ENCODE data around the gene PNP.

Gene PNP

GRCh38 chr14:20476776-20477175 is 7.6 kb downstream of the PNP start:
- peaks cover 11% of the 10 kb centered on the region for H3K4me1 ChIP-seq (ENCODE audit: control insufficient read depth, insufficient read depth, low read length)
- peaks cover 81% of the 10 kb centered on the region for H3K36me3 ChIP-seq (ENCODE audit: control insufficient read depth, insufficient read depth, low read length)
- H3K27ac ChIP-seq (ENCODE audit: low read depth, low read length): no peak overlapping the region
- no peak overlapping the region for H3K4me3 ChIP-seq (ENCODE audit: low read depth, low read length)
- no peak overlapping the region for H3K9ac ChIP-seq (ENCODE audit: low read length)
- no peaks in the 10 kb centered on the region for H3K9me3 ChIP-seq (ENCODE audit: control insufficient read depth, insufficient read depth, low read depth, low read length)
- H3K27me3 ChIP-seq (ENCODE audit: control insufficient read depth, insufficient read depth, low read length): no peaks in the 10 kb centered on the region

- H3K27ac ChIP-seq (ENCODE audit: low read depth, low read length): no peak overlapping the region; the same call in 1 of the 2 replicates
- peaks cover 16% of the 10 kb centered on the region for H3K4me1 ChIP-seq (ENCODE audit: control insufficient read depth, insufficient read depth, low read length)
- no peak overlapping the region for H3K9ac ChIP-seq (ENCODE audit: low read length)
These were observed 8.1 kb downstream of the PNP start for GRCh38 chr14:20477211-20477876.

GRCh38 chr14:20478894-20479293 is 9.7 kb downstream of the PNP start:
- H3K9ac ChIP-seq (ENCODE audit: low read length): no peak overlapping the region
- H3K36me3 ChIP-seq (ENCODE audit: control insufficient read depth, insufficient read depth, low read length): peaks cover 60% of the 10 kb centered on the region
- no peak overlapping the region for H3K27ac ChIP-seq (ENCODE audit: low read depth, low read length)
- H3K27me3 ChIP-seq (ENCODE audit: control insufficient read depth, insufficient read depth, low read length): no peaks in the 10 kb centered on the region
- peaks cover 19% of the 10 kb centered on the region for H3K4me1 ChIP-seq (ENCODE audit: control insufficient read depth, insufficient read depth, low read length)
- no peaks in the 10 kb centered on the region for H3K9me3 ChIP-seq (ENCODE audit: control insufficient read depth, insufficient read depth, low read depth, low read length)
- no peak overlapping the region for H3K4me3 ChIP-seq (ENCODE audit: low read depth, low read length)

More at GRCh38 chr14:20477211-20477876, 8.1 kb downstream of the PNP start:
- Histone ChIP-seq H3K9me3 (ENCODE audit: control insufficient read depth, insufficient read depth, low read depth, low read length) (no peaks in the 10 kb centered on the region), H3K4me3 (ENCODE audit: low read depth, low read length) (no peak overlapping the region), H3K27me3 (ENCODE audit: control insufficient read depth, insufficient read depth, low read length) (no peaks in the 10 kb centered on the region), H3K36me3 (ENCODE audit: control insufficient read depth, insufficient read depth, low read length) (peaks cover 75% of the 10 kb centered on the region)

GRCh38 chr14:20482382-20482781 is 13.2 kb downstream of the PNP start:
- Histone ChIP-seq H3K9ac (ENCODE audit: low read length) (no peak overlapping the region), H3K9me3 (ENCODE audit: control insufficient read depth, insufficient read depth, low read depth, low read length) (no peaks in the 10 kb centered on the region), H3K4me1 (ENCODE audit: control insufficient read depth, insufficient read depth, low read length) (peaks cover 29% of the 10 kb centered on the region)

GRCh38 chr14:20485900-20486299 is 16.7 kb downstream of the PNP start:
- peaks cover 52% of the 10 kb centered on the region for H3K4me1 ChIP-seq (ENCODE audit: control insufficient read depth, insufficient read depth, low read length)

More at GRCh38 chr14:20482382-20482781, 13.2 kb downstream of the PNP start:
- H3K4me3 ChIP-seq (ENCODE audit: low read depth, low read length): no peak overlapping the region
- H3K36me3 ChIP-seq (ENCODE audit: control insufficient read depth, insufficient read depth, low read length): peaks cover 25% of the 10 kb centered on the region
- H3K27me3 ChIP-seq (ENCODE audit: control insufficient read depth, insufficient read depth, low read length): no peaks in the 10 kb centered on the region
- H3K27ac ChIP-seq (ENCODE audit: low read depth, low read length): no peak overlapping the region

GRCh38 chr14:20486684-20487395 is 17.6 kb downstream of the PNP start:
- Histone ChIP-seq H3K27ac (ENCODE audit: low read depth, low read length) (no peak overlapping the region), H3K9me3 (ENCODE audit: control insufficient read depth, insufficient read depth, low read depth, low read length) (no peaks in the 10 kb centered on the region), H3K36me3 (ENCODE audit: control insufficient read depth, insufficient read depth, low read length) (no peaks in the 10 kb centered on the region), H3K4me3 (ENCODE audit: low read depth, low read length) (no peak overlapping the region), H3K4me1 (ENCODE audit: control insufficient read depth, insufficient read depth, low read length) (peaks cover 48% of the 10 kb centered on the region), H3K9ac (ENCODE audit: low read length) (no peak overlapping the region), H3K27me3 (ENCODE audit: control insufficient read depth, insufficient read depth, low read length) (no peaks in the 10 kb centered on the region)

More at GRCh38 chr14:20485900-20486299, 16.7 kb downstream of the PNP start:
- Histone ChIP-seq H3K27me3 (ENCODE audit: control insufficient read depth, insufficient read depth, low read length) (no peaks in the 10 kb centered on the region), H3K4me3 (ENCODE audit: low read depth, low read length) (no peak overlapping the region), H3K9ac (ENCODE audit: low read length) (no peak overlapping the region), H3K36me3 (ENCODE audit: control insufficient read depth, insufficient read depth, low read length) (no peaks in the 10 kb centered on the region), H3K9me3 (ENCODE audit: control insufficient read depth, insufficient read depth, low read depth, low read length) (no peaks in the 10 kb centered on the region), H3K27ac (ENCODE audit: low read depth, low read length) (no peak overlapping the region; the same call in 1 of the 2 replicates)

GRCh38 chr14:20487396-20487725 is 18.2 kb downstream of the PNP start:
- H3K9me3 ChIP-seq (ENCODE audit: control insufficient read depth, insufficient read depth, low read depth, low read length): no peaks in the 10 kb centered on the region
- peaks cover 42% of the 10 kb centered on the region for H3K4me1 ChIP-seq (ENCODE audit: control insufficient read depth, insufficient read depth, low read length)
- H3K27me3 ChIP-seq (ENCODE audit: control insufficient read depth, insufficient read depth, low read length): no peaks in the 10 kb centered on the region
- no peak overlapping the region for H3K9ac ChIP-seq (ENCODE audit: low read length)
- H3K27ac ChIP-seq (ENCODE audit: low read depth, low read length): no peak overlapping the region
- H3K36me3 ChIP-seq (ENCODE audit: control insufficient read depth, insufficient read depth, low read length): no peaks in the 10 kb centered on the region
- no peak overlapping the region for H3K4me3 ChIP-seq (ENCODE audit: low read depth, low read length)

GRCh38 chr14:20489093-20489994 is 20.1 kb downstream of the PNP start:
- H3K27ac ChIP-seq (ENCODE audit: low read depth, low read length): no peak overlapping the region
- H3K4me1 ChIP-seq (ENCODE audit: control insufficient read depth, insufficient read depth, low read length): peaks cover 47% of the 10 kb centered on the region
- H3K9me3 ChIP-seq (ENCODE audit: control insufficient read depth, insufficient read depth, low read depth, low read length): no peaks in the 10 kb centered on the region; the same call in 1 of the 2 replicates
- H3K27me3 ChIP-seq (ENCODE audit: control insufficient read depth, insufficient read depth, low read length): no peaks in the 10 kb centered on the region
- H3K36me3 ChIP-seq (ENCODE audit: control insufficient read depth, insufficient read depth, low read length): no peaks in the 10 kb centered on the region
- peak overlapping the region; percentile 9 for H3K9ac ChIP-seq (ENCODE audit: low read length)
- H3K4me3 ChIP-seq (ENCODE audit: low read depth, low read length): no peak overlapping the region

GRCh38 chr14:20490563-20490962 is 21.4 kb downstream of the PNP start:
- no peak overlapping the region for H3K4me3 ChIP-seq (ENCODE audit: low read depth, low read length)
- H3K27me3 ChIP-seq (ENCODE audit: control insufficient read depth, insufficient read depth, low read length): no peaks in the 10 kb centered on the region
- no peaks in the 10 kb centered on the region; the same call in 1 of the 2 replicates for H3K9me3 ChIP-seq (ENCODE audit: control insufficient read depth, insufficient read depth, low read depth, low read length)
- peak overlapping the region; percentile 16 for H3K9ac ChIP-seq (ENCODE audit: low read length)
- H3K36me3 ChIP-seq (ENCODE audit: control insufficient read depth, insufficient read depth, low read length): no peaks in the 10 kb centered on the region
- no peak overlapping the region; the same call in 1 of the 2 replicates for H3K27ac ChIP-seq (ENCODE audit: low read depth, low read length)
- H3K4me1 ChIP-seq (ENCODE audit: control insufficient read depth, insufficient read depth, low read length): peaks cover 49% of the 10 kb centered on the region

- Histone ChIP-seq H3K27ac (ENCODE audit: low read depth, low read length) (no peak overlapping the region; the same call in 1 of the 2 replicates), H3K4me1 (ENCODE audit: control insufficient read depth, insufficient read depth, low read length) (peaks cover 51% of the 10 kb centered on the region; the same call in 1 of the 2 replicates), H3K9ac (ENCODE audit: low read length) (no peak overlapping the region)
These were observed 23.3 kb downstream of the PNP start for GRCh38 chr14:20492486-20492885.

More at GRCh38 chr14:20492486-20492885, 23.3 kb downstream of the PNP start:
- H3K9me3 ChIP-seq (ENCODE audit: control insufficient read depth, insufficient read depth, low read depth, low read length): no peaks in the 10 kb centered on the region; the same call in 1 of the 2 replicates
- no peak overlapping the region for H3K4me3 ChIP-seq (ENCODE audit: low read depth, low read length)
- no peaks in the 10 kb centered on the region for H3K27me3 ChIP-seq (ENCODE audit: control insufficient read depth, insufficient read depth, low read length)
- no peaks in the 10 kb centered on the region for H3K36me3 ChIP-seq (ENCODE audit: control insufficient read depth, insufficient read depth, low read length)
